ENCODE results near the gene EFCAB5. TPM values are rescaled to one million over a fixed set of nuclear protein-coding genes. Genes with fewer than 3 reads are reported as not detected.

The EFCAB5 gene
- total and polyA plus RNA-seq, 2 of the 13 experiments (the other 11 are each of a cell fraction or from before 2014, with no cell fraction given) = 0.15 TPM; not detected in 1

DNA sequence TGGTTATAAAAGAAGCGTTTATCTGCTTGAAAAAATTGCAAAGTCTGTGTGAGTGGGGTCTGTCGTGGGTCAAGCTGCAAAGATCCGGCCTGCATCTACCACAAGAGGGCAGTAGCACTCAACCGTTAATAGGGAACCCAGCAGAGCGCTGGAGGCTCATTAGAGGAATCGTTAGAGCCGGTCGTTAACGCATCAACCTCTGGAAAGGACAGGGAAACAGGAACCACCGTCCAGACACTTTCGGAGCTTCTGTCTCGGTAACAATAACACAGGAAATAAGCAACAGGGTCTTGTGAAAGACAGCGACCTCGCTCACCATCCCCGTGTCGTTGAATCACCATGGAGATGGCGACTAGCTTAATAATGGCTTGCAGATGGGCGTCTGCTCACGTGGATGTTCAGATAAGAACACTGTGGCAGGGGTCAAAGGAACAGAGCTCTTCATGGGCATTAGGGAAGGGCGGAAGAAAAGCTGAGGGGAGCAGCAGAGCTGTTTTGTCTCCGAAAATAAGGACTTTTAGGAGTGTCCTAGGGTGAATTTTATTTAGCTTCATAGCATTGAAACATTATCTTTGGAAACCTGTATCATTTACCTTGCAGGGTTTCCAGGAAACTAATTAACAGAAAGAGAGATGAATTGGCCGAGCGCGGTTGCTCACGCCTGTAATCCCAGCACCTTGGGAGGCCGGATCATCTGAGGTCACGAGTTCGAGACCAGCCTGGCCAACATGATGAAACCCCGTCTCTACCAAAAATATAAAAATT lies 163.3 kb downstream of the EFCAB5 start (continued):
- TF ChIP-seq PCBP1 (IDR thresholded peaks at IDR 0.05; ENCODE audit: borderline replicate concordance, low read depth, low read length) = no peak
- TF ChIP-seq, protein P1, sequence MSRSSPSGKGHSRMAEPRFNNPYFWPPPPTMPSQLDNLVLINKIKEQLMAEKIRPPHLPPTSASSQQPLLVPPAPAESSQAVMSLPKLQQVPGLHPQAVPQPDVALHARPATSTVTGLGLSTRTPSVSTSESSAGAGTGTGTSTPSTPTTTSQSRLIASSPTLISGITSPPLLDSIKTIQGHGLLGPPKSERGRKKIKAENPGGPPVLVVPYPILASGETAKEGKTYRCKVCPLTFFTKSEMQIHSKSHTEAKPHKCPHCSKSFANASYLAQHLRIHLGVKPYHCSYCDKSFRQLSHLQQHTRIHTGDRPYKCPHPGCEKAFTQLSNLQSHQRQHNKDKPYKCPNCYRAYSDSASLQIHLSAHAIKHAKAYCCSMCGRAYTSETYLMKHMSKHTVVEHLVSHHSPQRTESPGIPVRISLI (CRISPR knock-in tag; IDR thresholded peaks at IDR 0.05; ENCODE audit: borderline replicate concordance) = no peak
- no peak for TF ChIP-seq TCF12 (IDR thresholded peaks at IDR 0.05)
- TF ChIP-seq TCF12 (CRISPR knock-in tag; IDR thresholded peaks at IDR 0.05) = no peak
- TF ChIP-seq, protein P2, sequence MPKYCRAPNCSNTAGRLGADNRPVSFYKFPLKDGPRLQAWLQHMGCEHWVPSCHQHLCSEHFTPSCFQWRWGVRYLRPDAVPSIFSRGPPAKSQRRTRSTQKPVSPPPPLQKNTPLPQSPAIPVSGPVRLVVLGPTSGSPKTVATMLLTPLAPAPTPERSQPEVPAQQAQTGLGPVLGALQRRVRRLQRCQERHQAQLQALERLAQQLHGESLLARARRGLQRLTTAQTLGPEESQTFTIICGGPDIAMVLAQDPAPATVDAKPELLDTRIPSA (CRISPR knock-in tag; IDR thresholded peaks at IDR 0.05; ENCODE audit: borderline replicate concordance) = no peak
- TF ChIP-seq ZNF383 (CRISPR knock-in tag; IDR thresholded peaks at IDR 0.05; ENCODE audit: borderline replicate concordance) = no peak
- no peak for TF ChIP-seq ZSCAN29 (CRISPR knock-in tag; conservative IDR thresholded peaks at IDR 0.05)
- no peak for TF ChIP-seq ZNF674 (CRISPR knock-in tag; IDR thresholded peaks at IDR 0.05; ENCODE audit: low read depth)
- TF ChIP-seq SETDB1 (CRISPR knock-in tag; IDR thresholded peaks at IDR 0.05; ENCODE audit: borderline replicate concordance) = no peak
- TF ChIP-seq DNMT1 (CRISPR knock-in tag; IDR thresholded peaks at IDR 0.05) = no peak
- TF ChIP-seq ZNF552 (CRISPR knock-in tag; IDR thresholded peaks at IDR 0.05; ENCODE audit: borderline replicate concordance) = no peak
- no peak for TF ChIP-seq PLRG1 (conservative IDR thresholded peaks at IDR 0.05)
- TF ChIP-seq RNF2 (conservative IDR thresholded peaks at IDR 0.05; ENCODE audit: low read depth) = no peak
- no peak for TF ChIP-seq NFIC (IDR thresholded peaks at IDR 0.05; ENCODE audit: low read length)
- TF ChIP-seq, protein P3, sequence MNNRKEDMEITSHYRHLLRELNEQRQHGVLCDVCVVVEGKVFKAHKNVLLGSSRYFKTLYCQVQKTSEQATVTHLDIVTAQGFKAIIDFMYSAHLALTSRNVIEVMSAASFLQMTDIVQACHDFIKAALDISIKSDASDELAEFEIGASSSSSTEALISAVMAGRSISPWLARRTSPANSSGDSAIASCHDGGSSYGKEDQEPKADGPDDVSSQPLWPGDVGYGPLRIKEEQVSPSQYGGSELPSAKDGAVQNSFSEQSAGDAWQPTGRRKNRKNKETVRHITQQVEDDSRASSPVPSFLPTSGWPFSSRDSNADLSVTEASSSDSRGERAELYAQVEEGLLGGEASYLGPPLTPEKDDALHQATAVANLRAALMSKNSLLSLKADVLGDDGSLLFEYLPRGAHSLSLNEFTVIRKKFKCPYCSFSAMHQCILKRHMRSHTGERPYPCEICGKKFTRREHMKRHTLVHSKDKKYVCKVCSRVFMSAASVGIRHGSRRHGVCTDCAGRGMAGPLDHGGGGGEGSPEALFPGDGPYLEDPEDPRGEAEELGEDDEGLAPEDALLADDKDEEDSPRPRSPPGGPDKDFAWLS (CRISPR knock-in tag; IDR thresholded peaks at IDR 0.05; ENCODE audit: borderline replicate concordance) = no peak
- TF ChIP-seq ZNF556 (CRISPR knock-in tag; IDR thresholded peaks at IDR 0.05; ENCODE audit: borderline replicate concordance) = no peak
- TF ChIP-seq U2AF1 (optimal IDR thresholded peaks at IDR 0.05; ENCODE audit: low read depth, low read length) = no peak
- no peak for TF ChIP-seq EZH2 (conservative IDR thresholded peaks at IDR 0.05; ENCODE audit: low read depth, low read length)
- no peak for TF ChIP-seq FLYWCH1 (CRISPR knock-in tag; IDR thresholded peaks at IDR 0.05)
- no peak for TF ChIP-seq POLR2AphosphoS5 (IDR thresholded peaks at IDR 0.05; ENCODE audit: low read depth, low read length)
- peak; percentile 94 for TF ChIP-seq MIXL1 (CRISPR knock-in tag; IDR thresholded peaks at IDR 0.05)
- TF ChIP-seq, protein P4, sequence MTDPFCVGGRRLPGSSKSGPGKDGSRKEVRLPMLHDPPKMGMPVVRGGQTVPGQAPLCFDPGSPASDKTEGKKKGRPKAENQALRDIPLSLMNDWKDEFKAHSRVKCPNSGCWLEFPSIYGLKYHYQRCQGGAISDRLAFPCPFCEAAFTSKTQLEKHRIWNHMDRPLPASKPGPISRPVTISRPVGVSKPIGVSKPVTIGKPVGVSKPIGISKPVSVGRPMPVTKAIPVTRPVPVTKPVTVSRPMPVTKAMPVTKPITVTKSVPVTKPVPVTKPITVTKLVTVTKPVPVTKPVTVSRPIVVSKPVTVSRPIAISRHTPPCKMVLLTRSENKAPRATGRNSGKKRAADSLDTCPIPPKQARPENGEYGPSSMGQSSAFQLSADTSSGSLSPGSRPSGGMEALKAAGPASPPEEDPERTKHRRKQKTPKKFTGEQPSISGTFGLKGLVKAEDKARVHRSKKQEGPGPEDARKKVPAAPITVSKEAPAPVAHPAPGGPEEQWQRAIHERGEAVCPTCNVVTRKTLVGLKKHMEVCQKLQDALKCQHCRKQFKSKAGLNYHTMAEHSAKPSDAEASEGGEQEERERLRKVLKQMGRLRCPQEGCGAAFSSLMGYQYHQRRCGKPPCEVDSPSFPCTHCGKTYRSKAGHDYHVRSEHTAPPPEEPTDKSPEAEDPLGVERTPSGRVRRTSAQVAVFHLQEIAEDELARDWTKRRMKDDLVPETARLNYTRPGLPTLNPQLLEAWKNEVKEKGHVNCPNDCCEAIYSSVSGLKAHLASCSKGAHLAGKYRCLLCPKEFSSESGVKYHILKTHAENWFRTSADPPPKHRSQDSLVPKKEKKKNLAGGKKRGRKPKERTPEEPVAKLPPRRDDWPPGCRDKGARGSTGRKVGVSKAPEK (CRISPR knock-in tag; IDR thresholded peaks at IDR 0.05; ENCODE audit: borderline replicate concordance) = no peak
- TF ChIP-seq ZNF234 (CRISPR knock-in tag; conservative IDR thresholded peaks at IDR 0.05) = no peak
- TF ChIP-seq ZNF468 (CRISPR knock-in tag; IDR thresholded peaks at IDR 0.05) = no peak
- no peak for TF ChIP-seq ZNF747 (CRISPR knock-in tag; IDR thresholded peaks at IDR 0.05; ENCODE audit: borderline replicate concordance)
